Esophagus squamous epithelium (tissue), 4 donors: ENCODE data around the gene PRPH2.

Experiments used
- CTCF ChIP-seq, 6 experiments: fragments of 450-650 bp in 4 of 6; fragments of 200-600 bp in 2 of 6; sonication (generic) in 2 of 6; IDR thresholded peaks; one replicate each; pipeline ENCODE4 v1.5.1; 2016 to 2019; ENCODE audit warnings: antibody characterized with exemption in 6 of 6, mild to moderate bottlenecking in 4 of 6, moderate library complexity in 4 of 6
- POLR2A ChIP-seq, 4 donors: fragments of 450-650 bp; IDR thresholded peaks; one replicate each; pipeline ENCODE4 v1.6.1; 2017; ENCODE audit warnings: antibody characterized with exemption in 4 of 4, mild to moderate bottlenecking in 4 of 4, moderate library complexity in 3 of 4

- TF ChIP-seq CTCF (IDR thresholded peaks at IDR 0.05) (no peak), POLR2A (IDR thresholded peaks at IDR 0.05) (no peak)
These were observed 40.0 kb upstream of the PRPH2 start for GRCh38 chr6:42762426-42762859.
